ENCODE measurements around the gene AVPR2.

GRCh38 chrX:153908219-153908860 lies 3.9 kb downstream of the AVPR2 start:
- TF ChIP-seq BMI1 (IDR thresholded peaks at IDR 0.05; ENCODE audit: borderline replicate concordance) (no peak), CTCF (IDR thresholded peaks at IDR 0.05 in 2 of 3, conservative IDR thresholded peaks at IDR 0.05 in 1 of 3; ENCODE audit: control insufficient read depth in 2 of 3, extremely low read depth in 1 of 3, insufficient read depth in 1 of 3, low read depth in 3 of 3, low read length in 3 of 3) (no peak), CBX3 (IDR thresholded peaks at IDR 0.05; ENCODE audit: borderline replicate concordance, low read depth) (no peak), CREB1 (IDR thresholded peaks at IDR 0.05; ENCODE audit: low read depth) (no peak), POLR2A (IDR thresholded peaks at IDR 0.05; ENCODE audit: low read depth, low read length) (no peak), KAT2A (conservative IDR thresholded peaks at IDR 0.05; ENCODE audit: control insufficient read depth, low read depth, low read length) (no peak), TARDBP (IDR thresholded peaks at IDR 0.05; ENCODE audit: borderline replicate concordance) (no peak)
- TF ChIP-seq, protein P1, sequence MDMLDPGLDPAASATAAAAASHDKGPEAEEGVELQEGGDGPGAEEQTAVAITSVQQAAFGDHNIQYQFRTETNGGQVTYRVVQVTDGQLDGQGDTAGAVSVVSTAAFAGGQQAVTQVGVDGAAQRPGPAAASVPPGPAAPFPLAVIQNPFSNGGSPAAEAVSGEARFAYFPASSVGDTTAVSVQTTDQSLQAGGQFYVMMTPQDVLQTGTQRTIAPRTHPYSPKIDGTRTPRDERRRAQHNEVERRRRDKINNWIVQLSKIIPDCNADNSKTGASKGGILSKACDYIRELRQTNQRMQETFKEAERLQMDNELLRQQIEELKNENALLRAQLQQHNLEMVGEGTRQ (IDR thresholded peaks at IDR 0.05; ENCODE audit: borderline replicate concordance, low read depth, low read length): no peak
